Activated CD4-positive, CD25-positive, alpha-beta regulatory T cell treated with anti-CD3 and anti-CD28 coated beads, Interleukin-2, amount 50 U/mL, for 72 hours (primary cell): ENCODE results near the gene ZCCHC14.
"Not testable (repeated sequence)": the region's sequence is repeated elsewhere in the genome, so short reads cannot be mapped to it uniquely, and the experiment has no call there.

Experiments
- DNase-seq: peaks from one replicate; pipeline ENCODE4 v3.0.0; 2021

The ZCCHC14 gene

DNA sequence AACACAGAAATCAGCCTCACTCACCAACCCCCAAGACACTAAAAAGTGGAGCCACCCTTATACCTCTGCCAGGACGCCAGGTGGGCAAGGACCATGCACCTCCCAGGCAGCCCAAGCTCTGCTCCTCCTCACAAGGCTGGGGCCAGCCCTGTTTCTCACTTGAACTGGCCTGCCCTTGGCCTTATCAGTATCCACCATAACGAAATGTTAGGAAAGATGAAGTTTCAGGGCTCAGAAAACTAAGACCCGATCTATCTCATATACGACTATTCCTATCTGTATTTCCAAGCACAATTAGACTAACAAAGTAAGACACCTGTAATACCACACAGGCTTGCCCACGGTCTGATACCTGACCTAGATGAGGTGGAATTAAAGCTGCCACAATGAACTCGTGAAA, 116.2 kb downstream of the ZCCHC14 start:
- no peak for DNase-seq

DNA sequence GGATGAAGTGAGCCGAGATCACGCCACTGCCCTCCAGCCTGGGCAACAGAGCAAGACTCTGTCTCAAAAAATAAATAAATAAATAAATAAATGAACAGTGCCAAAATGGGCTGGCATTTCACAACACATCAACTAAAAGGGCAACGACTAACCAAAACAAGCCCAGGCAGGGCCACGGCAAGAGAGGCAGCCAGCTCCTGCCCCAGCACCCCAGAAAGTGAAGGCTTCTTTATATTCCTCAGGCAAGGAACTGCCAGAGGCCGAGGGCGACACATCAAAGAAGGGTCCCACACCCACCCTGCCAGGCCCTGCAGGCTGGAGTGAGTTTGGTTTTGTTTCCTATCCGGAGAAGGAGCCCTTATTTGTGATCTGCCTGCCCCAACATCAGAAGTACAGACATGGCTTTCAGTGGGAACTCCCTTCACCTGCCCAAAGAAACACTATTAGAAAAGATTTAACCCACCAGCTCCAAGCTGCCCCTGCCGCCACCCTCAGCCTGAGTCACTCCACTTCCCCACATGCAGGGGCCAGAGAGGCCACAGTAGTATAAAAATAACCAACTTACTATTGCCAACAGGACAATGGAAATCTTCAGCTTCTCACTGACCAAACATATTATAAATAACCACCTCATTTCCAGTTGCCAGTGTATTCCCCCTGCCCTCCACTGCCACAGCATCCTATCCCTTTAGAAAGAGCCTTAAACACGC, 117.2 kb downstream of the ZCCHC14 start:
- DNase-seq: no peak

DNA sequence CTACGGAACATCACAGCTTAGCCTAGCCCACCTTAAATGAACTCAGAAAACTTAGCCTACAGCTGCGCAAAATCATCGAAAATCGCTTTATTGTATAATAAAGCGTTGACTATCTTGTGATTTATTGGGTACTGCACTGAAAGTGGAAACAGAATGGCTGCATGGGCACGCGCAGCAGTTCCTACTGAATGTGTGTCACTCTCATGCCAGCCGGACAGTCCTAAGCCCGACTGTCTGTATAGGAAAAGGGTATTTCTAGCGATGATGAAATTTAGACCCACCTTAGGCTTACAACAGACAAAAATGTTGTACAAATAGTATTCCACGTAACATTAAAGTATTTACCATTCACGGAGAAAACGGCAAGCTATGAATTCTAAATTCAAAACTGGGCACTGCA, 118.5 kb downstream of the ZCCHC14 start:
- no peak for DNase-seq

DNA sequence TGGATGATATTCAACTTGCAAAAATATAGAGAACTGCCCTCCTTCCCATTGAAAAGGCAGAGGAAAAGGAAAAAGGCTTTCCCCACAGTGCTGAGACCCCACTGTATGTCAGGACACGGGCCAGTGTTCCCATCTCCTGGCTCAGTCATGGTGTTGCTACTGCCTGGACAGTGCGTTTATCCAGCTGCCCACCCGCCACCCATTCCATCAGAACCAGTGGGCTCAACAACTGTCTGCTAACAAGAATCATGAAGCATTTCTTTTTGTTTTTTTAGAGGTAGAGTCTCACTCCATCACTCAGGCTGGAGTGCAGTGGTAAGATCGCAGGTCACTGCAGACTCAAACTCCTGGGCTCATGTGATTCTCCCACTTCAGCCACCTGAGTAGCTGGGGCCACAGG, 120.5 kb downstream of the ZCCHC14 start:
- DNase-seq: no peak

DNA sequence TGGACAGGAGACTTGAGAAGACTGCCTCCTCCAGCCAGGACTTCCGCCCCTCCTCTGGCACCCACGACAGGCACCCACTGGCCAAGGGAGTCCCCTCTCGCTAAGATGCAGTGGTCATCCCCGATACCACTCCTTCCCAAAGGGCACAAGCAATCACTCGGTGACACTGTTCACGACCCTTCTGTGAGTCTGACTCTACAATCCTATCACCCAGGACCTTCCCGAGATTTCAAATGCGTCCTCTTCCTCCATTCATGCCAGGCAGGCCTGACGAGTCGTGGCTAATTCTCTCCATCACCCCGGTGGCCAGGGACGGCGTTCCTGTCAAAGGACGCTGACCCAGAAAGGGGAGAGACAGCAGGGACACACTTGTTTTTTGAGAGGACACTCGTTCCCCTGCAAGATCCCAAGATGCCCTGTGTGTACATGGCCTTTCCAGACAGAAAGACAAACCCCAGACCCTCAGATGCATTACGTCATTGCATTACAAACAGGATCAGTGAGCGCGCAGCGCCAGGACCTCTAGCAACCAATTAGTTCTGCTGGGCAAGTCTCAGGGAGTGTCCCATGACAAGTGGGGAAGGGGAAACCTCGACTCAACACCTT, 121.5 kb downstream of the ZCCHC14 start:
- DNase-seq: no peak

DNA sequence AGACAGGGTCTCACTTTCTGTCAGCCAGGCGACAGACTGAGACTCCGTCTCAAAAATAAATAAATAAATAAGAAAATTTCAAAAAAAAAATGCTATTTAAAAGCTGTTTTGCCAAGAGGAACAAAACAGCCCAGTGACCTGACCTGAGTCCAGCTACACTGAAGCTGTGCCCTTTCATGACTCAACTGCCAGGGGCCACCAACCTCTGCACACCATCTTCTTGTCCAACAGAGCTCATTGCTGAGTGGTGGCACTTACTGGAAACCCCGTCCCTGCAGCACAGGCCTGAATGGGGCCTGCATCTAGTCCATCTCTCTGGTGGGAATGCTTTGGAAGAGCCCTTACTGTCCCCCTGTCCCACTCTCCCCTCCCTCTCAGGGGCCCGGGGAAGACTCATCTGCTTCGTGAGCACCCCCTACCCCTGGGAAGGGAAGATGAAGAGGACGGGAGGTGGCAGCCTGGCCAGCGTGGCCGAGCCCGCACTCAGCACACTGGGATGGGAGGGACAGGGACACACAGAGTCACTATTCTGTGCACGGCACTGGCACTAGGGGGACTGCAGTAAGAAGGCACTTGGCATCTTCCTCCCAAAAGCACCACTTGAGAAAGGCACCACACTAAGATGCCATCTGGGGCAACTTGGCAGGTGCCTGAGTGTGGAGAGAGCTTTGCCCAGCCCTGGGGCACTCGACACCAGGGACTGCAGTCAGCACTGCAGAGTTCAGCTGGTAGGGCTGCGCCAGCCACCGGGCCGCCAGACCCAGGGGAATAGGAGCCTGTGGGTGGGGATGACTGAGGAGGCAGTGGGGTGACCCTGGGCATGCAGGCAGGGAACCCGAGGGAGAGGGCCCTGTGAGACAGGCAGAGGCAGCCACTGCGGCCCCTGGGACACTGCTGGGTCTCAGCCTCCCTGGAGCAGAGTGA, 122.8 kb downstream of the ZCCHC14 start:
- no peak for DNase-seq

DNA sequence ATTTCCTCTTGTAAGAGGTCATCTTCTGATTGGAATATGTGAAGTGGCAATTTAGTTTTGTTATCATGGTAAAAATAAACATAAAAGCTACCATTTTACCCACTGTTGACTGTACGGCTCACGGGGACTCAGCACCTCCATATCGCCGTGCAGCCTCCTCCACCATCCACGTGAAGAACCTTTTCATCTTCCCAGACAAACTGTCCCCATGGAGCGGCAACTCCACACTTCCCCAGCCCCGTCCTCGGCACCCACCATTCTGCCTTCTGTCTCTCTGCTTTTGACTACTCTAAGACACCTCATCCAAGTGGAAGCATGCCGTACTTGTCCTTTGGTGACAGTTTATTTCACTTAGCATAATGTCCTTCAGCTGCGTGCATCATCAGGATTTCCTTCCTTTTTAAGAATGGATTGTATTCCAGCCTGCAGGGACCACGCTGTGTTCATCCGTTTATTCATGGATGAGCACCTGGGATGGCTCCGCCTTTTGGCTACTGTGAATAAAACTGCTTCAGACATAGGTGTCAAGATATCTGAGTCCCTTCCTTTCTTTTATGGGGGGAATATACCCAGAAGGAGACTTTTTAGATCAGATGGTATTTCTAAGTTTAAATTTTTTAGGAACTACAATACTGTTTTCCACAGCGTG, 123.6 kb downstream of the ZCCHC14 start:
- DNase-seq: no peak

DNA sequence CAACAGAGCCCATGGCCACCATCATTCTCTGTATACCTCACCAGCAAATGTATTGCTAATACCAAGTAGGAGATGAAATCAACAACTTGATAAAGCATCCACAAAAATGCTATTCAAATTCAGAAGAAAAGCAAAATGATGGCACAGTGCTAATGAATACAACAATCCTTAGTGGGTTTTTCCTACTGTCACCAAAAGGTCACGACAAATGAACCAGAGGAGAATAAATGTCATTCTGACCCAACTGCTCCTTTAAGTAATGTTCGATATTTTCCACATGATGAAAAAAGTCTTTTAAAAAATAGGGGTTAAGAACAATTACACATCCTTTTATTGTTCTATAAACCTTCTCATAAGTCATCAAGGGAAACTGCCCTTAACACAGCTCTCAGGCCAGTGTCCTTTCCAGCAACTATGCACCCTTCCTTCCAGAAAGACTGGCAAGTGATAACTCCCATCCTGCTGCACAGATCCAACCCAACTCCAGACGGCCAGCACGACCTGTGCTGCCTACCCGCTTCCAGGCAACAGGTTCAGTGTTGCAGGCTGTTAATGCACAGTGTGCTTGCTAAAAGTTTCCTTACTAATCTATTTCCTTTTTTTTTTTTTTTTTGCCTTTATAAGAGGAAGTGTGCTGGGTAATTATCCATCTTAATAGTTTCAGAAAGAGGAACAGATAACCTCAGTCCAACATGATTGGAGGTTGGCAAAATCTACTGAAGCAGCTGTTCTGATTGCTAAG, 124.6 kb downstream of the ZCCHC14 start:
- no peak for DNase-seq

DNA sequence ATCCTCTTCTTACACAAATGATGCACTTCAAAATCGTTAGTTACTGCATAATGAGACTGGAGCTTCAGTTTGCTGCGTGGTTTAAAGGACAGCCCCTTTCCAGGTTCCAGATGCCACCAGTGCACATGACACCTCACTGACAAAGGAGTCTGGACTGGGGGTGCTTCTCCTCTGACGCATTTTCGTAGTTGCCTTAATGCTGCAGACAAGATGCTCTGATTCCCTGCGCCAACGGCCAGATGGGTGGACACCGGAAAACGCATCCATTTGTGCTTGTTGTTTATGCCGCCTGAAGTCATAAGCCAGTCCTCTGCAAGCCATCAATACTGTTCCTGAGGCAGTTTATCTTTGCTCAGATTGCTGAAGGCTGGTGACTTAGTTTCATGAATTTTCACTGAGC, 125.3 kb downstream of the ZCCHC14 start:
- no peak for DNase-seq

DNA sequence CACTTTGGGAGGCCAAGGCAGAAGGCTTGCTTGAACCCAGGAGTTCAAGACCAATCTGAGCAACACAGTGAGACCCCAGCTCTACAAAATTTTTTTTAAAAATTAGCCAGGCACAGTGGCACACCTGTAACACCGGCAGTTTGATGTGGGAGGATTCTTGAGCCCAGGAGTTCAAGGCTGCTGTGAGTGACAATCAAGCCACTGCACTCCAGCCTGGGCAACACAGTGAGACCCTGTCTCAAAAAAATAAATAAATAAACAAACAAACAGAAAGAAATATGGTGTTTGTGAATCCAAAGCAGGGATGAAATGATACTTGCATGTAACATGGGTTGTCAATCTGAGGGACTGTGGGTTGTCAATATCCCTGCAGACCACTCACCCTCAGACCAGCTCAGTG, 125.9 kb downstream of the ZCCHC14 start:
- no peak for DNase-seq

DNA sequence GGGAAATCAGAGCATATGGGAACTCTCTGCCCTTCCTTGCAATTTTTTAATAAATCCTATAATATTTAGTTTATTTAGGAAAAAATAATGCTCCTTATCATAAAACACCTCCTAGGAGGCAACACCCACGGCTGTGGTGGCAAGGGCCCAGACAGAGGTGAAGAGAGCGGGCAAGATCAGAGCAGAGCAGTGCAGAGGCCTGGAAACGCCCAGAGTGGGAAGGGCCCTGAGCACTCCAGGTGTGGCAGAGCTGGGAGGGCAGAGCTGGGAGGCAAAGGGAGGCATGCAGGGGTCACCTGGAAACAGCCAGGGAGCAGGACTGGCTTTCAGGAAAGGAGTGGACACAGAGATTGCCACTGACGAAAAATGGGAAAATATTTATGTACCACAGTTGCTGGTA, 126.5 kb downstream of the ZCCHC14 start:
- DNase-seq: no peak

DNA sequence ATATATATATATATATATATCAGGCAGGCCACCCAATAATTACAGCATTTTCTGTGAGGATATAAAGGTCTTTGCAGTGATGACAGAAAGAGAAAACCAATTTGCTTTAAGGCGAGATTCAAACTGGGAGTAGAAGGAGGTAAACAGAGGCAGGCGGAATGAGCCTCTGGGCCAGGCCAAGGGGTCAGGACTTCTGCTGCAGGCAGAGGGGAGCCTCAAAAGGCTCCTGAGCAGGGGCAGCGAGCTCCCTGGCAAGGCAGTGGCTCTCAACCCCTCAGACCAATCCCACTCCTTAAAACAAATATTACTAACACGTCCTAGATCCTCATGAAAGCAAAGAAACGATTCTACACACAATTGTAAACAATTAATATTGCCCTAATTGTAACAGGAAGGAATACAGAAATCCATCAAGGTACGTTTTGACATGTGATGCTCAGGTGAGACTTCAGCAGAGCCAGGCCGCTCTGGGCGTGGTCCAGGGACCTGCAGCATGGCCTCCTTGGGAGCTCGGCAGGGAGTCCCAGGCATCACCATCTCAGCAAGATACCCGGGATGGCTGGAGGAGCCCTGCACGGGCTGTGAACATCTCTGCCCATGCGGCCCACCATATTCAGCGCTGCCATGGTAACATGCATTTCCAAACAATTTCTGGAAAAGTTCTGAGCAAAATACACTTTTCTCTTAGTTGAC, 127.7 kb downstream of the ZCCHC14 start:
- DNase-seq: no peak

DNA sequence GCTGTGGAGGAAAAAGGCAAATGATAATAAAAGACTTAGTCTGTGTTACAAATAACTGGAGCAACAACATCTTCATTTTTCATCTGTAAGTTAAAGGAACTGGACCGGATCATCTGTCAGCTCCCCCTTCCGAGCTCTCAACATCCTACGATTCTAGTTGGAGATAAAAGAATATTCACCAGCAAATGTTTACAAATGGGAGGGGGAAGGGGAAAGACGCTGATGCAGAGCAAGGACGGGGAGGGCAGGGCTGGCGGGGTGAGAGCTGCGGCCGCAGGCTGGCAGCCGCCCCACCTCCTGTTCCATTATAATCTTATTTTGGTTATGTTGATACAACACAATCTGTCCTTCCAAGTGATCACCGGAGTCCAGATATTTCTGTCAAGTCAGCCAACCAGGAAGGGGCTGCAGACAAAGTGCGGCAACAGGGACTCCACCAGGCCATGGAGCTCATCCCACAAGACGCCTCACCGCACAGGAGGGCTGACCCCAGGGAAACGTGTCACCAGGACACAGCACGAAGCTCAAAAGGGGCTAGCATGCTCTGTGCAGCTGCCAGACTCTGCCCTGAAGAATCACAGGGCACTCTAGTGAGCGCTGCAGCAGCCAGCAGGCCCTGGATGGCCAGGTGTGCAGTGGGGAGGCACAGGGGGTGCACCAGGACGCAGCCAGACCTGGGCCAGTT, 128.9 kb downstream of the ZCCHC14 start:
- DNase-seq: no peak

DNA sequence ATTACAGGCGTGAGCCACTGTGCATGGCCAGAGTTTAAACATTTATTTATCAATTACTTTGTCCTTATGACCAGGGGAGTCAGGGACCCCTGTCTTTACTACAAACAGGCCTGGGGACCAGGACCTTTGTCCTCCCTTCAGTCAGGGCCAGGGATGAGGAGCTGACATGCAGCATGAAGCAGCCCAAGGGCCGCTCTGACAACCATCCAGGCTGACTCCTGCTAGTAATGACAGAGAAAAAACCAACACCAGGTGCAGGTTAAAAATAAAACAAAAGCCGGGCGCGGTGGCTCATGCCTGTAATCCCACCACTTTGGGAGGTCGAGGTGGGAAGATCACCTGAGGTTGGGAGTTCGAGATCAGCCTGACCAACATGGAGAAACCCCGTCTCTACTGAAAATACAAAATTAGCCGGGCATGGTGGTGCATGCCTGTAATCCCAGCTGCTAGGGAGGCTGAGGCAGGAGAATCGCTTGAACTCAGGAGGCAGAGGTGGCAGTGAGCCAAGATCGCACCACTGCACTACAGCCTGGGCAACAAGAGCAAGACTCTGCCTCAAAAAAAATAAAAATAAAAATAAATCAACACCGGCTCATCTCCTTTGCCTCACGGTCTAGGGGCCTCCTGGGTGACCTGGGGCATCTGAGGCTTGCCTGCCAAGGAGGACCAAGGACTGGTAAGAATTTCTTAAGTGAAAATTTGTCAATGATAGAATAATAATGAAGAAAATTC, 129.8 kb downstream of the ZCCHC14 start:
- not testable (repeated sequence) for DNase-seq

DNA sequence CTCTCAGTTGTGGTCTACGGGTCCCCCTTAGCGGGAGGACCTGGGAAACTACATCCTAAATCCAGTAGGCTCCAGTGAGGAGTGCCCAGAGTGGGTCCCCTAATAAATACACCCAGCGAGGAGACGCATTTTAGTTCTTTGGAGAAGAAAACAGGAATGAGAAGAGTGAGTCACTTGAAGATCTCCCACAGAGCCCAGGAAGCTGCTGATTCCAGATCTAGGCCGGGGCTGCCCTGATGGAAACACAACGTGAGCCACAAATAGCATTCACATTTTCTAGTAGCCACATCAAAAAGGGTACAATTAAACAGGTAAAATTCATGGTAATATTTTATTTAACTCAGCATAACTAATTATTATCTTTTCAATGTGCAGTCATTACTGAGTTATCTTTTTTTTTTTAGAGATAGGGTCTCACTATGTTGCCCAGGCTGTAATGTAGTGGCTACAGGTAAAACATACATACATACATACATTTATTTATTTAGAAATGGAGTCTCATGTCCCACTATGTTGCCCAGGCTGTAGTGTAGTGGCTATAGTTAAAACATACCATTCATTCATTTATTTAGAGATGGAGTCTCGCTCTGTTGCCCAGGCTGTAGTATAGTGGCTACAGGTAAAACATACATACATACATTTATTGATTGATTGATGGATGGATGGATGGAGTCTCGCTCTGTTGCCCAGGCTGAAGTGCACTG, 130.8 kb downstream of the ZCCHC14 start:
- no peak for DNase-seq

DNA sequence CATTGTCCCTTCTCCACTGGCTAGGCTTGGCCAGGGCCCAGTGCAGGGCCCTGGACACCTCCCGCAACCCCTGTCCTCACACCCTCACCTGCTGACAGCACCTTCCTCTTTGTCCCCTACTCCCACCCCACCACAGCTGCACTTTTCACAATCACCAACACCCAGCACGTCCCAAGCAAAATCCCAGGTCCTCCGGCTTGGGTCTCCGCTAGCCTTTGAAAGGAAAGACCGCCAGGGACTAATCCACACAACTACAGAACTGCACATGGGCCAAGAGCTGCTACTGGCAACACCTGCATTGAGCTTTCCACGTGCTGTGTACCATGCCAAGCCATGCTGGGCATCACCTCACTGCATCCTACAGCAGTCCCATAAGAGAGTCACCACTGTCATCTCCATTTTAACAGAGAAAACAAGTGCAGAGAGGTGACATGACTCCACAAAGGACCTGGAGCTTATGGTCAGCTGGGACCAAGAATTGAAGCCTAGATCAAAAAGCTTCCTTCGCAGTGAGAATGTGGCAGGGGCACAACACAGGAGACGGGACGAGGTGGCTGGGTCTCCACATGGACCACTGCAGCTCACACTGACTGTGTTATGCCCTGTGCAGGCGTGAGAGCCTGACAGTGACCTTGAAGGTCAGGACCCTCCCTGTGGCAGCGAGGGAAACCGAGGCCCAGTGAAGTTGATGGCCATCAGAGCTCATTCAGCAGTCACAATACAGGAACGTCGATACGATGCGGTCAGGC, 131.8 kb downstream of the ZCCHC14 start:
- no peak for DNase-seq

DNA sequence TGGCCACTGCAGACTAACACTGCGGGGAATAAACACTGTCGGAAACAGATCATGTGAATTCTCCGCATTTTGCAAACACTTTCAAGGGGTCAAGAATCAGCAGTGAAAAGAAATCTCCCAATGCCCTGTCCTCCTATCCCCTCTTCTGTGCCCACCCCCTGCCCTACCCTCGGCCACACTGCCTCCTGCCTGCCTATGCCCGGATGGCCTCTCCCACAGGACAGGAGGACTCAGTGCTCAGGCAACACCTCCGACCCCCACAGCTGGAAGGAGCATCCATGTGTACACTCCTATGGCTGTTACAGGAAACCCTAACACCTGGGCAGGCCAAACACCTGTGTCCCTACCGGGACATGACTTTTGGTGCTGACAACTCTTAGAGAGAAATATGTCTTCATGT, 133.7 kb downstream of the ZCCHC14 start:
- no peak for DNase-seq

DNA sequence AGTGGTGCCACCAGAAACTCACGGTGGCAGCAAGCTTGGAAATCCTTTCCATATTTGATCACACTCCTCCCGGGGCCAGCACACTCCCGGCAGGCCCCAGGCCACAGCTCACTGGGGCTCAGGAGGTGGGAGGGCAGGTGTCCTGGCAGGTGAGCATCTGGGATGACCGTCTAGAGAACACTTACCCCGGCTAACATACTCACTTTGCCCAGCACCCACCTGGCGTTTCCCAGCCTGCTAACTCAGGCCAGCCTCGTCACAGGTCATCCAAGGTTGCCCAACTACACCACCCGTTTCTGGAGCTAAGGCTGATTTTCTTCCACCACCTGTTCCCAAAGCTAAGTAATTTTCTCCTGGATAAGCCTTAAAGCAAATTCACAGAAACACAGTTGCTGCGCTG, 134.1 kb downstream of the ZCCHC14 start:
- no peak for DNase-seq

DNA sequence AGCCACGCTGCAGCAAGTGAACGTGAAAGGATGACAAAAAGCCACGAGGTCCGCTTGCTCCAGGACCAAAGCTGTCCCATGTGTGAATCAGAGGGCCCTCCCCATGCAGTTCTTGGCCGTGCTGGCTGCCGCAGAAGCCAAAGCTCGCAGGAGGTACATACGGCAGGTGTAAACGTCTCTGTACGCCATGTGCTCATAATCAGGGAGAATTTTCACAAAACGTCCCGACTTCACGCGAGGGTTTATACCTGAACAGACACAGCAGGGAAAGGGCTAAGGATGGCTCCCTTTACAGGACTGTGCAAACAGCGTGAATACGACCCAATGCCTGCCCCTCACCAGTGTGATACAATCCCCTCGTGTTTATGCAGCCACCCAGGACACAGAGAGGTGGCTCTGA, 134.6 kb downstream of the ZCCHC14 start:
- DNase-seq: no peak
